K562 (cell line): ENCODE results near the gene WDR27. TPM values are rescaled to one million over a fixed set of nuclear protein-coding genes. Genes with fewer than 3 reads are reported as not detected.

ENCODE experiments used
- ATAC-seq: fragments of 200-7000 bp; cut with Tn5 transposase; 3 replicates; pipeline ENCODE4 v1.9.1; 2020; ENCODE audit warnings: moderate library complexity
- BruUV-seq: library from RNA; stranded (reverse); fragments of 400-500 nt; replicated peaks from 2 replicates; lab custom pipeline; 2021; lab: Mats Ljungman, UMichigan
- CTCF ChIA-PET: fragments of 300-600 bp; formaldehyde crosslinking; extraction: SDS; loops from one replicate; lab custom pipeline; 2021; ENCODE audit warnings: low intra/inter-chr PET ratio; lab: Yijun Ruan, JAX
- POLR2A ChIA-PET: fragments of 300-600, 350-650 bp; sonication (Branson Sonifier 250); formaldehyde crosslinking; extraction: SDS; loops from one replicate; lab custom pipeline; 2021; ENCODE audit warnings: antibody characterized with exemption, inconsistent platforms; lab: Yijun Ruan, JAX
- DNase-seq, 4 experiments: peaks; one replicate each; pipeline versions ENCODE4 v3.0.0 to v3.0.0-alpha.2; 2011 to 2018; ENCODE audit warnings: low spot score in 3 of 4, mixed read lengths in 3 of 4; ENCODE audit errors: extremely low read depth in 1 of 4
- FAIRE-seq: peaks from 2 replicates; lab custom pipeline; 2011; peaks lifted over from hg19 to GRCh38; lab: Jason Lieb, UNC
- H2AFZ ChIP-seq: 2 replicates; pipeline ENCODE4 v1.6.0; 2011; ENCODE audit warnings: low read depth, low read length, control low read depth, inconsistent platforms
- H3K27ac ChIP-seq: fragments of 200-600 bp; 3 replicates; pipeline ENCODE4 v1.8.0; 2011; ENCODE audit warnings: low read depth, mild to moderate bottlenecking, control low read depth, inconsistent platforms, low read length, moderate library complexity, mixed read lengths; ENCODE audit errors: extremely low read depth
- H3K27me3 ChIP-seq, 2 experiments: fragments of 300-600 bp in 1 of 2; 2 replicates in 1 of 2; 3 replicates in 1 of 2; pipeline versions ENCODE4 v1.6.0 to v1.8.0; 2011; ENCODE audit warnings: inconsistent platforms in 2 of 2, low read length in 2 of 2, mild to moderate bottlenecking in 1 of 2, mixed read lengths in 1 of 2, moderate library complexity in 1 of 2; ENCODE audit not compliant: control insufficient read depth in 2 of 2, insufficient read depth in 2 of 2
- H3K36me3 ChIP-seq: fragments of 300-600 bp; 3 replicates; pipeline ENCODE4 v1.8.0; 2011; ENCODE audit warnings: mild to moderate bottlenecking, low read length, inconsistent platforms; ENCODE audit not compliant: control insufficient read depth, insufficient read depth
- H3K4me1 ChIP-seq, 2 experiments: fragments of 200-600 bp in 1 of 2; replicated peaks in 1 of 2; 2 replicates in 1 of 2; 3 replicates in 1 of 2; pipeline versions ENCODE4 v1.5.1 to v1.8.0; 2011; ENCODE audit warnings: inconsistent platforms in 2 of 2, low read length in 2 of 2, mild to moderate bottlenecking in 1 of 2, mixed read lengths in 1 of 2, moderate library complexity in 1 of 2; ENCODE audit not compliant: control insufficient read depth in 2 of 2, insufficient read depth in 2 of 2
- H3K4me2 ChIP-seq: 2 replicates; pipeline ENCODE4 v1.6.1; 2011; ENCODE audit warnings: low read length, control low read depth, inconsistent platforms, mixed read lengths; ENCODE audit not compliant: insufficient read depth
- H3K4me3 ChIP-seq: fragments of 200-600 bp; sonication (generic), shearing (Covaris generic); 2 replicates; pipeline ENCODE4 v1.5.1; 2016; ENCODE audit warnings: control low read depth, inconsistent platforms
- H3K79me2 ChIP-seq: fragments of 200-600 bp; 3 replicates; pipeline ENCODE4 v1.8.0; 2011; ENCODE audit warnings: low read length, inconsistent platforms; ENCODE audit not compliant: control insufficient read depth, insufficient read depth
- H3K9ac ChIP-seq, 2 experiments: 2 replicates each; pipeline versions ENCODE4 v1.6.0 to v1.6.1; 2011; ENCODE audit warnings: low read depth in 2 of 2, low read length in 2 of 2, control low read depth in 1 of 2, inconsistent platforms in 1 of 2, mild to moderate bottlenecking in 1 of 2, mixed read lengths in 1 of 2; ENCODE audit not compliant: insufficient read depth in 1 of 2
- H3K9me1 ChIP-seq: one replicate; pipeline ENCODE4 v1.6.0; 2011; ENCODE audit warnings: inconsistent platforms, mild to moderate bottlenecking, low read length, moderate library complexity; ENCODE audit not compliant: control insufficient read depth, insufficient read depth
- H3K9me3 ChIP-seq: replicated peaks from 2 replicates; pipeline ENCODE4 v1.5.1; 2011; ENCODE audit warnings: low read depth, low read length, inconsistent platforms; ENCODE audit not compliant: control insufficient read depth, insufficient read depth
- H4K20me1 ChIP-seq: replicated peaks from 2 replicates; pipeline ENCODE4 v1.6.1; 2011; ENCODE audit warnings: low read length, inconsistent platforms, mixed read lengths; ENCODE audit not compliant: control insufficient read depth, insufficient read depth
- ARID2 ChIP-seq: fragments of 450-650 bp; IDR thresholded peaks from 2 replicates; pipeline ENCODE4 v1.6.1; 2017; ENCODE audit warnings: antibody characterized with exemption, mild to moderate bottlenecking
- CHCHD3 ChIP-seq: fragments of 250-450 bp; sonication (Bioruptor Pico); IDR thresholded peaks from 2 replicates; pipeline ENCODE4 v2.1.2; 2022; ENCODE audit warnings: mild to moderate bottlenecking
- CXXC5 ChIP-seq: fragments of 250-450 bp; sonication (Bioruptor Pico); IDR thresholded peaks from 2 replicates; pipeline ENCODE4 v1.8.0; 2022; ENCODE audit warnings: inconsistent platforms, mild to moderate bottlenecking, moderate library complexity
- HNRNPL ChIP-seq: fragments of 200-400 bp; formaldehyde crosslinking; IDR thresholded peaks from 2 replicates; pipeline ENCODE4 v1.6.1; 2017; ENCODE audit warnings: low read depth, mild to moderate bottlenecking, low read length
- MTA1 ChIP-seq: fragments of 450-650 bp; IDR thresholded peaks from 2 replicates; pipeline ENCODE4 v1.6.1; 2017; ENCODE audit warnings: borderline replicate concordance
- NFRKB ChIP-seq: fragments of 450-650 bp; IDR thresholded peaks from 2 replicates; pipeline ENCODE4 v1.6.1; 2016; ENCODE audit warnings: low read depth
- NFYB ChIP-seq: IDR thresholded peaks from 2 replicates; pipeline ENCODE4 v1.6.1; 2011; ENCODE audit warnings: mild to moderate bottlenecking, moderate library complexity; ENCODE audit not compliant: insufficient read length; ENCODE audit errors: extremely low read depth
- NR4A1 ChIP-seq, 2 experiments: fragments of 250-450 bp in 1 of 2; fragments of 450-650 bp in 1 of 2; sonication (Bioruptor Pico) in 1 of 2; IDR thresholded peaks; 2 replicates each; pipeline versions ENCODE4 v1.4.0 to v1.6.1; 2016 to 2020; ENCODE audit warnings: mild to moderate bottlenecking in 2 of 2, missing compliant biosample characterization in 1 of 2, missing genetic modification characterization in 1 of 2, moderate library complexity in 1 of 2
- POLR2A ChIP-seq: fragments of 450-650 bp; conservative IDR thresholded peaks from 2 replicates; pipeline ENCODE4 v1.6.1; 2016
- RAD21 ChIP-seq, 2 experiments: fragments of 250-450 bp in 1 of 2; fragments of 450-650 bp in 1 of 2; sonication (Bioruptor Pico) in 1 of 2; formaldehyde crosslinking in 1 of 2; IDR thresholded peaks in 1 of 2; conservative IDR thresholded peaks in 1 of 2; 2 replicates each; pipeline versions ENCODE4 v1.4.0 to v1.8.0; 2020 to 2022; ENCODE audit warnings: mild to moderate bottlenecking in 2 of 2, moderate library complexity in 1 of 2
- TEAD1 ChIP-seq, 2 experiments: fragments of 450-650 bp in 1 of 2; sonication (generic) in 1 of 2; formaldehyde crosslinking; IDR thresholded peaks; 2 replicates each; pipeline versions ENCODE4 v1.4.0 to v1.8.0; 2020 to 2022; ENCODE audit warnings: mild to moderate bottlenecking in 2 of 2, missing genetic modification reagents in 1 of 2
- TRIM28 ChIP-seq: fragments of 450-650 bp; IDR thresholded peaks from 2 replicates; pipeline ENCODE4 v1.6.1; 2017
- ZNF12 ChIP-seq: sonication (generic); formaldehyde crosslinking; IDR thresholded peaks from 2 replicates; pipeline ENCODE4 v1.4.0; 2020; ENCODE audit warnings: mild to moderate bottlenecking, missing genetic modification reagents
- WGBS: fragments of 100-300 bp; shearing (Covaris generic); methylation state at CpG from one replicate; pipeline ENCODE4 v1.1.6; 2016; ENCODE audit warnings: low coverage, mixed read lengths; ENCODE audit not compliant: insufficient coverage; ENCODE audit errors: missing lambda C conversion rate; 5-methylcytosine and 5-hydroxymethylcytosine counted together
- in situ Hi-C: fragments of 300-500 bp; cut with MboI; formaldehyde crosslinking; loops from 4 replicates; pipeline ENCODE4 v1.15.0; 2018; ENCODE audit warnings: inconsistent platforms, mixed read lengths
- intact Hi-C: fragments of 100-400 bp; cut with micrococcal nuclease; formaldehyde crosslinking; loops from 2 replicates; pipeline ENCODE4 v1.14.2; 2022
- polyA plus RNA-seq, 8 experiments: library from polyadenylated mRNA; depleted of rRNA in 4 of 8; stranded (reverse) in 5 of 8; unstranded in 3 of 8; fragments of >200 nt; fragmentation: Nextera tagmentation in 2 of 8; fragmentation: Illumina TruSeq in 1 of 8; extraction: Ambion mirVana in 2 of 8; extraction: Trizol in 1 of 8; gene quantifications; 2 replicates each; pipeline versions ENCODE4 v1.2.1 to v1.2.3, GENCODE V29; 2011 to 2014; ENCODE audit warnings: inconsistent platforms in 1 of 8, missing spikeins in 1 of 8
- total RNA-seq, 7 experiments: library from RNA; depleted of rRNA in 6 of 7; stranded (reverse); fragments of >200 nt in 6 of 7; fragmentation: Illumina TruSeq in 2 of 7; extraction: Trizol in 2 of 7; gene quantifications; 2 replicates each; pipeline versions ENCODE4 v1.2.1 to v1.2.3, GENCODE V29; 2011 to 2021; ENCODE audit warnings: low replicate concordance in 1 of 7
- TF ChIP-seq, protein P1 (sequence below): fragments of 450-650 bp; IDR thresholded peaks from 2 replicates; pipeline ENCODE4 v1.7.1; 2018; ENCODE audit warnings: mild to moderate bottlenecking, low read depth; ENCODE audit not compliant: partially characterized antibody
- TF ChIP-seq, protein P2 (sequence below), 2 experiments: IDR thresholded peaks; 2 replicates each; pipeline ENCODE4 v1.6.1; 2011; ENCODE audit warnings: borderline replicate concordance in 1 of 2, control low read depth in 1 of 2, low read depth in 1 of 2, low read length in 1 of 2, mild to moderate bottlenecking in 1 of 2, mixed read lengths in 1 of 2, moderate library complexity in 1 of 2; ENCODE audit not compliant: insufficient read depth in 1 of 2, insufficient read length in 1 of 2, poor library complexity in 1 of 2, severe bottlenecking in 1 of 2; ENCODE audit errors: extremely low read depth in 1 of 2
- TF ChIP-seq, protein P3 (sequence below): fragments of 250-450 bp; sonication (Bioruptor Pico); IDR thresholded peaks from 2 replicates; pipeline ENCODE4 v1.8.0; 2022; ENCODE audit warnings: moderate library complexity, mild to moderate bottlenecking, inconsistent platforms
- TF ChIP-seq, protein P4 (sequence below), 2 experiments: fragments of 450-650 bp; IDR thresholded peaks; 2 replicates each; pipeline ENCODE4 v1.6.1; 2016

The WDR27 gene
- total and polyA plus RNA-seq, 9 of the 15 experiments (the other 6 are each of a cell fraction or from before 2014, with no cell fraction given): 4.3 to 77.2 (median 22.7) TPM

DNA sequence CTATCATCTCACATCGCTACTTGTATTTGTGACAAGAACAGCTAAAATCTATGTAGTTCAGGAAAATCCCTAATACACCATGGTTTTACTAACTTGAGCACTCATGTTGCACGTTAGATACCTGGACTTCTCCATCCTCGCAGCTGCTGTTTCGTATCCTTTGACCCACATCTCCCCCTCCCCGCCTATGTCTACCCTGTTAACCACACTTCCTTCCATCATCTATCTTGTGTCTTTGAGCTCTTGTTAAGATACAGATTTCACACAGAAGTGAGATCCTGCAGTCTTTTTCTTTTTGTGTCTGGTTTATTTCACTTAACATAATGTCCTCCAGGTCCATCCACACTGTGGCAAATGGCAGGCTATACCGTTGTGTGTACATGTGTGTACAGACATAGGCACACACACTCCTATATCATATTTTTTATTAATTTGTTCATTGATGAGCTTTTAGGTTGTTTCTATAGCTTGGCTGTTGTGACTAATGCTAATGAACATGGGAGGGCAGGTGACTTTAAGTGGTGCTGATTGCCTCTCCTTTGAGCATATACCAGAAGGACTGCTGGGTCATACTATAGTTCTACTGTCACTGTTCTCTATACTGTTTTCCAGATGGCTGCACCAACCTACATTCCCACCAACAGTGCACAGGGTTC lies 117.8 kb downstream of the WDR27 start:
- H3K27me3 ChIP-seq: no peaks in the 10 kb centered on the region
- ChIA-PET POLR2A (interaction anchor here (1.2 kb wide), 1 partner anchor 13 kb away, joined by 3 read pairs; no protein-coding TSS in a partner anchor), CTCF (no interaction called here)
- no peak for DNase-seq
- no peak overlapping the region for H3K27ac ChIP-seq
- H2AFZ ChIP-seq: no peak overlapping the region
- no TSS peak for BruUV-seq
- H3K9me1 ChIP-seq: no peaks in the 10 kb centered on the region
- H3K9me3 ChIP-seq: no peaks in the 10 kb centered on the region
- FAIRE-seq: no peak
- intact Hi-C loops (no loop called here), in situ Hi-C loops (no loop called here)
- no peak overlapping the region for H3K9ac ChIP-seq
- no peak overlapping the region for H3K4me3 ChIP-seq
- no peaks in the 10 kb centered on the region for H3K4me1 ChIP-seq
- H3K36me3 ChIP-seq: no peaks in the 10 kb centered on the region
- 20% methylated on average over 6 of the region's 6 CpGs for WGBS
- H3K4me2 ChIP-seq: no peak overlapping the region
- no peaks in the 10 kb centered on the region for H3K79me2 ChIP-seq
- no peak for ATAC-seq
- H4K20me1 ChIP-seq: no peaks in the 10 kb centered on the region
- TF ChIP-seq RAD21 (CRISPR knock-in tag; conservative IDR thresholded peaks at IDR 0.05 in 1 of 2, IDR thresholded peaks at IDR 0.05 in 1 of 2) (no peak), CHCHD3 (no peak), NFYB (no peak), NFRKB (no peak), CXXC5 (CRISPR knock-in tag) (no peak), MTA1 (no peak), NR4A1 (CRISPR knock-in tag; IDR thresholded peaks at IDR 0.05) (no peak), NR4A1 (tag; IDR thresholded peaks at IDR 0.05) (no peak), ARID2 (no peak), HNRNPL (no peak), TRIM28 (no peak), POLR2A (no peak), TEAD1 (CRISPR knock-in tag; IDR thresholded peaks at IDR 0.05) (no peak), ZNF12 (CRISPR knock-in tag) (no peak)
- TF ChIP-seq, protein P1, sequence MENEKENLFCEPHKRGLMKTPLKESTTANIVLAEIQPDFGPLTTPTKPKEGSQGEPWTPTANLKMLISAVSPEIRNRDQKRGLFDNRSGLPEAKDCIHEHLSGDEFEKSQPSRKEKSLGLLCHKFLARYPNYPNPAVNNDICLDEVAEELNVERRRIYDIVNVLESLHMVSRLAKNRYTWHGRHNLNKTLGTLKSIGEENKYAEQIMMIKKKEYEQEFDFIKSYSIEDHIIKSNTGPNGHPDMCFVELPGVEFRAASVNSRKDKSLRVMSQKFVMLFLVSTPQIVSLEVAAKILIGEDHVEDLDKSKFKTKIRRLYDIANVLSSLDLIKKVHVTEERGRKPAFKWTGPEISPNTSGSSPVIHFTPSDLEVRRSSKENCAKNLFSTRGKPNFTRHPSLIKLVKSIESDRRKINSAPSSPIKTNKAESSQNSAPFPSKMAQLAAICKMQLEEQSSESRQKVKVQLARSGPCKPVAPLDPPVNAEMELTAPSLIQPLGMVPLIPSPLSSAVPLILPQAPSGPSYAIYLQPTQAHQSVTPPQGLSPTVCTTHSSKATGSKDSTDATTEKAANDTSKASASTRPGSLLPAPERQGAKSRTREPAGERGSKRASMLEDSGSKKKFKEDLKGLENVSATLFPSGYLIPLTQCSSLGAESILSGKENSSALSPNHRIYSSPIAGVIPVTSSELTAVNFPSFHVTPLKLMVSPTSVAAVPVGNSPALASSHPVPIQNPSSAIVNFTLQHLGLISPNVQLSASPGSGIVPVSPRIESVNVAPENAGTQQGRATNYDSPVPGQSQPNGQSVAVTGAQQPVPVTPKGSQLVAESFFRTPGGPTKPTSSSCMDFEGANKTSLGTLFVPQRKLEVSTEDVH: no peak
- TF ChIP-seq, protein P2, sequence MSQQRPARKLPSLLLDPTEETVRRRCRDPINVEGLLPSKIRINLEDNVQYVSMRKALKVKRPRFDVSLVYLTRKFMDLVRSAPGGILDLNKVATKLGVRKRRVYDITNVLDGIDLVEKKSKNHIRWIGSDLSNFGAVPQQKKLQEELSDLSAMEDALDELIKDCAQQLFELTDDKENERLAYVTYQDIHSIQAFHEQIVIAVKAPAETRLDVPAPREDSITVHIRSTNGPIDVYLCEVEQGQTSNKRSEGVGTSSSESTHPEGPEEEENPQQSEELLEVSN (IDR thresholded peaks at IDR 0.05; ENCODE audit: borderline replicate concordance in 1 of 2, extremely low read depth in 1 of 2, insufficient read depth in 1 of 2, insufficient read length in 1 of 2, low read depth in 1 of 2, low read length in 1 of 2, poor library complexity in 1 of 2, severe bottlenecking in 1 of 2): no peak
- TF ChIP-seq, protein P3, sequence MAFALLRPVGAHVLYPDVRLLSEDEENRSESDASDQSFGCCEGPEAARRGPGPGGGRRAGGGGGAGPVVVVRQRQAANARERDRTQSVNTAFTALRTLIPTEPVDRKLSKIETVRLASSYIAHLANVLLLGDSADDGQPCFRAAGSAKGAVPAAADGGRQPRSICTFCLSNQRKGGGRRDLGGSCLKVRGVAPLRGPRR: no peak
- TF ChIP-seq, protein P4, sequence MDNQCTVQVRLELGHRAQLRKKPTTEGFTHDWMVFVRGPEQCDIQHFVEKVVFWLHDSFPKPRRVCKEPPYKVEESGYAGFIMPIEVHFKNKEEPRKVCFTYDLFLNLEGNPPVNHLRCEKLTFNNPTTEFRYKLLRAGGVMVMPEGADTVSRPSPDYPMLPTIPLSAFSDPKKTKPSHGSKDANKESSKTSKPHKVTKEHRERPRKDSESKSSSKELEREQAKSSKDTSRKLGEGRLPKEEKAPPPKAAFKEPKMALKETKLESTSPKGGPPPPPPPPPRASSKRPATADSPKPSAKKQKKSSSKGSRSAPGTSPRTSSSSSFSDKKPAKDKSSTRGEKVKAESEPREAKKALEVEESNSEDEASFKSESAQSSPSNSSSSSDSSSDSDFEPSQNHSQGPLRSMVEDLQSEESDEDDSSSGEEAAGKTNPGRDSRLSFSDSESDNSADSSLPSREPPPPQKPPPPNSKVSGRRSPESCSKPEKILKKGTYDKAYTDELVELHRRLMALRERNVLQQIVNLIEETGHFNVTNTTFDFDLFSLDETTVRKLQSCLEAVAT (IDR thresholded peaks at IDR 0.05): no peak
